Neural progenitor cell (in vitro differentiated cells): ENCODE results near the gene JADE1.

ENCODE experiments used
- CTCF ChIP-seq: fragments of 200-600 bp; sonication (generic); IDR thresholded peaks from 2 replicates; pipeline ENCODE4 v1.5.1; 2017; ENCODE audit warnings: antibody characterized with exemption, mild to moderate bottlenecking
- EZH2 ChIP-seq: fragments of 200-600 bp; sonication (generic); IDR thresholded peaks from 2 replicates; pipeline ENCODE4 v1.6.1; 2017; ENCODE audit warnings: antibody characterized with exemption, mild to moderate bottlenecking, moderate library complexity
- EZH2phosphoT487 ChIP-seq: fragments of 200-600 bp; sonication (generic); IDR thresholded peaks from 2 replicates; pipeline ENCODE4 v1.6.1; 2017; ENCODE audit warnings: antibody characterized with exemption

- peak; percentile 32 for TF ChIP-seq CTCF
- no peak for TF ChIP-seq EZH2phosphoT487
- TF ChIP-seq EZH2: no peak
Measured at GRCh38 chr4:128782076-128782715, 27.3 kb upstream of the JADE1 start.
